SK-N-SH (cell line): Measurements from ENCODE around the gene PRKCH.
A peak's percentile ranks its signal among the peaks of the same experiment; 100 is the strongest.

Experiments used
- CHD2 ChIP-seq: fragments of 150-350 bp; IDR thresholded peaks from 2 replicates; pipeline ENCODE4 v1.6.1; 2018; ENCODE audit warnings: low read length; ENCODE audit not compliant: partially characterized antibody
- CTCF ChIP-seq: fragments of 200-600 bp; sonication (generic); IDR thresholded peaks from 2 replicates; pipeline ENCODE4 v1.6.1; 2017; ENCODE audit warnings: antibody characterized with exemption, mild to moderate bottlenecking, moderate library complexity
- EP300 ChIP-seq, 2 experiments: IDR thresholded peaks; 2 replicates each; pipeline versions ENCODE4 v1.4.0 to v1.6.1; 2012; ENCODE audit warnings: borderline replicate concordance in 1 of 2, low read depth in 1 of 2, low read length in 1 of 2
- EZH2phosphoT487 ChIP-seq: fragments of 200-600 bp; sonication (generic); IDR thresholded peaks from 2 replicates; pipeline ENCODE4 v1.6.1; 2017; ENCODE audit warnings: low read depth, mixed run types, mild to moderate bottlenecking, antibody characterized with exemption, moderate library complexity, borderline replicate concordance
- FOXM1 ChIP-seq: IDR thresholded peaks from 2 replicates; pipeline ENCODE4 v1.4.0; 2012; ENCODE audit warnings: low read depth, mild to moderate bottlenecking
- GABPA ChIP-seq: IDR thresholded peaks from 2 replicates; pipeline ENCODE4 v1.4.0; 2012; ENCODE audit warnings: low read depth, mild to moderate bottlenecking
- MXI1 ChIP-seq: IDR thresholded peaks from 2 replicates; pipeline ENCODE4 v1.6.1; 2012; ENCODE audit warnings: mild to moderate bottlenecking, low read depth, low read length, improper control_type of control experiment
- POLR2AphosphoS5 ChIP-seq: IDR thresholded peaks from 2 replicates; pipeline ENCODE4 v1.6.1; 2012; ENCODE audit warnings: low read depth, low read length
- REST ChIP-seq: IDR thresholded peaks from 2 replicates; pipeline ENCODE4 v1.6.1; 2012; ENCODE audit warnings: mild to moderate bottlenecking, low read depth, low read length, moderate library complexity
- SIN3A ChIP-seq: IDR thresholded peaks from 2 replicates; pipeline ENCODE4 v1.6.1; 2012; ENCODE audit warnings: low read depth, mild to moderate bottlenecking, low read length, moderate library complexity, borderline replicate concordance
- TCF12 ChIP-seq: IDR thresholded peaks from 2 replicates; pipeline ENCODE4 v1.4.0; 2012
- YY1 ChIP-seq: IDR thresholded peaks from 2 replicates; pipeline ENCODE4 v1.4.0; 2012; ENCODE audit warnings: low read depth, mild to moderate bottlenecking

- TF ChIP-seq CTCF (no peak), EZH2phosphoT487 (no peak), POLR2AphosphoS5 (no peak), TCF12 (peak; percentile 52; the same call in 1 of the 2 replicates), GABPA (no peak), YY1 (no peak), FOXM1 (no peak), SIN3A (no peak), EP300 (IDR thresholded peaks at IDR 0.05; ENCODE audit: borderline replicate concordance in 1 of 2, low read depth in 1 of 2, low read length in 1 of 2) (no peak), MXI1 (no peak), REST (no peak), CHD2 (no peak)
Observed at GRCh38 chr14:61466249-61466904, 145.0 kb downstream of the PRKCH start.
